Naive thymus-derived CD4-positive, alpha-beta T cell (primary cell): Measurements from ENCODE around the gene MPP2. TPM values are rescaled to one million over a fixed set of nuclear protein-coding genes. Genes with fewer than 3 reads are reported as not detected.

Experiments
- ATAC-seq: fragments of 150-1000 bp; cut with Tn5 transposase; 2 replicates; pipeline ENCODE4 v1.10.0; 2021; ENCODE audit warnings: mild to moderate bottlenecking, moderate library complexity
- CTCF ChIA-PET: fragments of 350-600 bp; sonication (Branson Sonifier 250); formaldehyde crosslinking; loops from one replicate; lab custom pipeline; 2021; ENCODE audit warnings: antibody characterized with exemption; lab: Charles Lee
- POLR2A ChIA-PET: fragments of 350-600 bp; sonication (Branson Sonifier 250); formaldehyde crosslinking; loops from one replicate; lab custom pipeline; 2021; ENCODE audit warnings: antibody characterized with exemption, inconsistent platforms; lab: Charles Lee
- DNase-seq, 9 donors: peaks; one replicate each; pipeline versions ENCODE4 v3.0.0 to v3.0.0-alpha.2; 2020 to 2022; ENCODE audit warnings: mixed read lengths in 1 of 9
- H3K27ac ChIP-seq: one replicate; pipeline ENCODE4 v1.7.0; 2013; ENCODE audit warnings: mild to moderate bottlenecking, low read depth, low read length, moderate library complexity
- H3K27me3 ChIP-seq, 2 donors: one replicate each; pipeline ENCODE4 v1.7.0; 2013; ENCODE audit warnings: low read length in 2 of 2, mild to moderate bottlenecking in 2 of 2, moderate library complexity in 2 of 2; ENCODE audit not compliant: control insufficient read depth in 2 of 2, insufficient read depth in 2 of 2
- H3K36me3 ChIP-seq, 3 experiments: 1 replicate in 2 of 3; 2 replicates in 1 of 3; pipeline ENCODE4 v1.7.0; 2013; ENCODE audit warnings: low read length in 3 of 3, mild to moderate bottlenecking in 3 of 3, moderate library complexity in 1 of 3; ENCODE audit not compliant: insufficient read depth in 3 of 3, control insufficient read depth in 2 of 3
- H3K4me1 ChIP-seq, 2 donors: one replicate each; pipeline ENCODE4 v1.7.0; 2013; ENCODE audit warnings: low read length in 2 of 2, mild to moderate bottlenecking in 2 of 2, moderate library complexity in 1 of 2; ENCODE audit not compliant: control insufficient read depth in 2 of 2, insufficient read depth in 2 of 2
- H3K4me3 ChIP-seq: 2 replicates; pipeline ENCODE4 v1.7.0; 2013; ENCODE audit warnings: mild to moderate bottlenecking, low read length
- H3K9me3 ChIP-seq, 3 experiments: 1 replicate in 2 of 3; 2 replicates in 1 of 3; pipeline ENCODE4 v1.7.0; 2013; ENCODE audit warnings: low read length in 3 of 3; ENCODE audit not compliant: control insufficient read depth in 2 of 3
- H3K27ac Mint-ChIP-seq, 9 donors: one replicate each; pipeline ENCODE4 v1.8.0; 2020 to 2022; ENCODE audit warnings: mixed read lengths in 9 of 9, mild to moderate bottlenecking in 8 of 9, moderate library complexity in 5 of 9, inconsistent platforms in 2 of 9
- H3K27me3 Mint-ChIP-seq, 5 donors: one replicate each; pipeline ENCODE4 v1.8.0; 2021 to 2022; ENCODE audit warnings: mixed read lengths in 5 of 5, mild to moderate bottlenecking in 1 of 5
- H3K36me3 Mint-ChIP-seq, 5 donors: one replicate each; pipeline ENCODE4 v1.8.0; 2020 to 2022; ENCODE audit warnings: mixed read lengths in 5 of 5, mild to moderate bottlenecking in 3 of 5, inconsistent platforms in 1 of 5
- H3K4me1 Mint-ChIP-seq, 7 donors: one replicate each; pipeline ENCODE4 v1.8.0; 2020 to 2022; ENCODE audit warnings: mixed read lengths in 7 of 7, mild to moderate bottlenecking in 3 of 7, inconsistent platforms in 1 of 7
- H3K4me3 Mint-ChIP-seq, 10 donors: one replicate each; pipeline ENCODE4 v1.8.0; 2020 to 2022; ENCODE audit warnings: mild to moderate bottlenecking in 10 of 10, mixed read lengths in 10 of 10, moderate library complexity in 6 of 10, inconsistent platforms in 2 of 10
- H3K9me3 Mint-ChIP-seq, 11 donors: one replicate each; pipeline ENCODE4 v1.8.0; 2020 to 2022; ENCODE audit warnings: mixed read lengths in 11 of 11, mild to moderate bottlenecking in 4 of 11, inconsistent platforms in 1 of 11, moderate library complexity in 1 of 11
- intact Hi-C, 2 donors: fragments of 100-400 bp; cut with micrococcal nuclease; formaldehyde crosslinking; loops; one replicate each; pipeline ENCODE4 v1.15.1; 2023
- polyA plus RNA-seq, 2 donors: library from polyadenylated mRNA; unstranded; fragments of 300-500 nt; fragmentation: Illumina TruSeq; gene quantifications; one replicate each; pipeline ENCODE4 v1.2.3, GENCODE V29; 2021
- total RNA-seq, 6 experiments: library from RNA in 5 of 6; stranded (reverse) in 5 of 6; gene quantifications; 1 replicate in 5 of 6; 2 replicates in 1 of 6; pipeline ENCODE4 v1.2.3 and lab custom pipeline; 2021 to 2026

Gene MPP2
- total and polyA plus RNA-seq, 7 experiments from 2014 or later = 0.24 to 9.3 (median 3.6) TPM

- DNase-seq (no peak), ATAC-seq (no peak)
- Mint-ChIP-seq H3K36me3 (no peaks in the 10 kb centered on the region), H3K4me3 (no peak overlapping the region), H3K4me1 (peaks cover 0 to 12% (median 0%) of the 10 kb centered on the region in 7 donors), H3K27me3 (peaks cover 44 to 57% (median 50%) of the 10 kb centered on the region in 5 donors), H3K27ac (no peak overlapping the region), H3K9me3 (peaks cover 0 to 4% (median 0%) of the 10 kb centered on the region in 11 donors)
- H3K4me1 ChIP-seq = no peaks in the 10 kb centered on the region
- no peaks in the 10 kb centered on the region for H3K9me3 ChIP-seq
- H3K36me3 ChIP-seq = no peaks in the 10 kb centered on the region
- CTCF ChIA-PET = no interaction called here
- POLR2A ChIA-PET = no interaction called here
- H3K27me3 ChIP-seq = peaks cover 0 to 8% of the 10 kb centered on the region in 2 donors
- no peak overlapping the region for H3K4me3 ChIP-seq
- intact Hi-C loops = no loop called here
- no peak overlapping the region for H3K27ac ChIP-seq
These were observed 43.2 kb upstream of the MPP2 start for GRCh38 chr17:43950554-43950953.

DNA sequence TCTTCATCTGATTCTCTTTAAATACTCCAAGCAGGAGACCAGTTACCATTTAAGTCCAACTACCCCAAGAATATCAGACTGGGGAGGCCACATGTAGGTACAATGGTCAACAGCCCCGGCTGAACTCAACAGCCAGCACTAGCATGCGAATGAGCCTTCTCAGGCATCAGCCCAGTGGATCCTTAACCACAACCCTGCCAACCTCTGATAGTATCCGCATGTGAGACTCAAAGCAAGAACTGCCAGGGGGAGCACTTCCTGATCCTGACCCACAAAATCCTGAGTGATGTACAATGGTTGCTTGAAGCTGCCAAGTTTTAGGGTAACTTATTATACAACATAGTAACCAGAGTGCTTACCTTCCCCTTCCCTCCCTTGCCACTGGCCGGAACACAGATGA is 42.4 kb upstream of the MPP2 start:
- peaks cover 0 to 8% of the 10 kb centered on the region in 2 donors for H3K27me3 ChIP-seq
- DNase-seq = no peak
- no peaks in the 10 kb centered on the region for H3K36me3 ChIP-seq
- H3K27ac ChIP-seq = no peak overlapping the region
- Mint-ChIP-seq H3K36me3 (no peaks in the 10 kb centered on the region), H3K4me3 (no peak overlapping the region), H3K27me3 (peaks cover 44 to 53% (median 49%) of the 10 kb centered on the region in 5 donors), H3K4me1 (peaks cover 0 to 12% (median 0%) of the 10 kb centered on the region in 7 donors), H3K9me3 (peaks cover 0 to 4% (median 0%) of the 10 kb centered on the region in 11 donors), H3K27ac (no peak overlapping the region)
- POLR2A ChIA-PET = no interaction called here
- no peak overlapping the region for H3K4me3 ChIP-seq
- H3K4me1 ChIP-seq = no peaks in the 10 kb centered on the region
- intact Hi-C loops = no loop called here
- H3K9me3 ChIP-seq = no peaks in the 10 kb centered on the region
- CTCF ChIA-PET = no interaction called here
- no peak for ATAC-seq

DNA sequence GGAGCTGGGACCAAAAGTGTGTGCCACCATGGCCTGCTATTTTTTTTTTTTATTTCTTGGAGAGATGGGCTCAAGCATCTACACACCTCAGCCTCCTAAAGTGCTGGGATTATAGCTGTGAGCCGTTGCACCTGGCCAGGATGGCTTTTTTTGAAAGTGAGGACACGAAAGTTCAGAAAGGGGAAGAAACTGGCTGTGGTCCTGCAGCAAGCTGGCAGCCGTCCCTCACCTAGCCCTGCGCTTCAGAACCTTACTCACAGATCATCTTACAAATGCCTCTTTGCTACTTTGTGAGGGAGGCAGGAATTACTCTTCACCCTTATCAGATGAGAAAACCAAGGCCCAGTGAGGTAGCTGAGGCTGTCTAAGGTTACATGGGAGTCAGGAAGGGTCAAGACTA is 39.4 kb upstream of the MPP2 start:
- Mint-ChIP-seq H3K27ac (no peak overlapping the region), H3K27me3 (peaks cover 21 to 28% (median 27%) of the 10 kb centered on the region in 5 donors), H3K4me1 (peaks cover 0 to 9% (median 0%) of the 10 kb centered on the region in 7 donors), H3K9me3 (peaks cover 0 to 3% (median 0%) of the 10 kb centered on the region in 11 donors), H3K36me3 (no peaks in the 10 kb centered on the region), H3K4me3 (no peak overlapping the region)
- ChIA-PET CTCF (interaction anchor here (0.9 to 1.2 kb wide), 3 partner anchors 42 to 96 kb away, joined by 3 to 5 read pairs (median 3); no protein-coding TSS in a partner anchor), POLR2A (interaction anchor here (1.1 kb wide), 1 partner anchor 29 kb away, joined by 3 read pairs; no protein-coding TSS in a partner anchor)
- Histone ChIP-seq H3K4me1 (no peaks in the 10 kb centered on the region), H3K36me3 (no peaks in the 10 kb centered on the region), H3K27ac (no peak overlapping the region), H3K27me3 (no peaks in the 10 kb centered on the region), H3K4me3 (no peak overlapping the region), H3K9me3 (no peaks in the 10 kb centered on the region)
- intact Hi-C loops = no loop called here
- no peak for ATAC-seq
- DNase-seq = no peak

- Histone ChIP-seq H3K9me3 (no peaks in the 10 kb centered on the region), H3K4me3 (no peak overlapping the region), H3K4me1 (no peaks in the 10 kb centered on the region), H3K27me3 (no peaks in the 10 kb centered on the region), H3K27ac (no peak overlapping the region), H3K36me3 (no peaks in the 10 kb centered on the region)
- intact Hi-C loops = no loop called here
- Mint-ChIP-seq H3K27me3 (peaks cover 9 to 17% (median 13%) of the 10 kb centered on the region in 5 donors), H3K27ac (no peak overlapping the region), H3K36me3 (no peaks in the 10 kb centered on the region), H3K4me1 (peaks cover 0 to 9% (median 0%) of the 10 kb centered on the region in 7 donors), H3K4me3 (no peak overlapping the region), H3K9me3 (no peaks in the 10 kb centered on the region)
- no peak for ATAC-seq
- ChIA-PET POLR2A (no interaction called here), CTCF (interaction anchor here (0.6 to 2.8 kb wide), 6 partner anchors 11 to 105 kb away, joined by 3 to 21 read pairs (median 4); partner anchors contain the start of gene MPP2)
- no peak for DNase-seq
These were observed 37.9 kb upstream of the MPP2 start for GRCh38 chr17:43945074-43945829.

DNA sequence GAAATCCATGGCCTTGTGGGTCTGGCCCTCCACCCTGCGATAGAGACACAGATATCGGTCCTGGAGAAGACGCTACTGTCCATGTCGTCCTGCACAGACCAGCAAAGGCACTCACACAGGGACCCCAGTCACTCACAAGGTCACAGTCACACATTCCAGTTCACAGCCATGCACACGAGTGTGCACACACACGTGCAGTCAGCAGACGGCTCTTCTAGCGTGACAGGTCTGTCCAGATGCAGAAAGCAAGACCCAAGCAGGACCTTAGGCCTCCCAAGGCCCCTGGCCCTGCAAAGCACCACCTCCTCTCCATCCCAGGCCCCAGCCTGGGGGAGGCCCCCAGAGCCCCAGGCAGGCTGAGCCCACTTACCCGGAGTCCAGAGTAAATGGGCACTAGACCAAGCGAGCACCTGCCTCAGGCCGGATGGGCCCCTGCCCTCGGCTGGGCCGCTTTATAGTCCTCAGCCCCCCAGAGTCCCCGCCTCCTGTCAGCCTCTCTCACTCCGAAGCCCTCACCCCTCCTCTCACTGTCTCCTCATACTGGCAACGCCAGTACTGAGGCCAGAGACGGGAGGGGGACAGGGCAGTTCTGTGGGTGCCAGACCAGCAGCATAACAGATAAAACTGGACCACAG is 34.8 kb upstream of the MPP2 start, which contains the start of gene PPY:
Gene PPY, minus strand, starts transcription at position 426 of the 635 bp plus-strand sequence. CDS start 822 bp downstream, outside the sequence.
- H3K4me1 ChIP-seq = peaks cover 0 to 3% of the 10 kb centered on the region in 2 donors
- DNase-seq = no peak
- no peak within 1 kb of the TSS for H3K4me3 ChIP-seq
- Mint-ChIP-seq H3K36me3 (no peaks in the 10 kb centered on the region), H3K4me1 (peaks cover 0 to 21% (median 14%) of the 10 kb centered on the region in 7 donors), H3K27me3 (peaks cover 0 to 21% (median 6%) of the 10 kb centered on the region in 5 donors), H3K9me3 (no peaks in the 10 kb centered on the region), H3K4me3 (no peak within 1 kb of the TSS), H3K27ac (no peak within 1 kb of the TSS)
- no peaks in the 10 kb centered on the region for H3K27me3 ChIP-seq
- H3K9me3 ChIP-seq = no peaks in the 10 kb centered on the region
- intact Hi-C loops = loop anchor here (5.0 kb wide), 2 partner anchors 180 to 225 kb away; partner anchors contain the start of gene HDAC5 (in 1 of the 2)
- H3K27ac ChIP-seq = no peak within 1 kb of the TSS
- ChIA-PET CTCF (interaction anchor here (2.0 to 2.8 kb wide), 4 partner anchors 14 to 100 kb away, joined by 7 to 59 read pairs (median 14); partner anchors contain the start of gene MPP2), POLR2A (no interaction called here)
- no peaks in the 10 kb centered on the region for H3K36me3 ChIP-seq
- no peak for ATAC-seq

DNA sequence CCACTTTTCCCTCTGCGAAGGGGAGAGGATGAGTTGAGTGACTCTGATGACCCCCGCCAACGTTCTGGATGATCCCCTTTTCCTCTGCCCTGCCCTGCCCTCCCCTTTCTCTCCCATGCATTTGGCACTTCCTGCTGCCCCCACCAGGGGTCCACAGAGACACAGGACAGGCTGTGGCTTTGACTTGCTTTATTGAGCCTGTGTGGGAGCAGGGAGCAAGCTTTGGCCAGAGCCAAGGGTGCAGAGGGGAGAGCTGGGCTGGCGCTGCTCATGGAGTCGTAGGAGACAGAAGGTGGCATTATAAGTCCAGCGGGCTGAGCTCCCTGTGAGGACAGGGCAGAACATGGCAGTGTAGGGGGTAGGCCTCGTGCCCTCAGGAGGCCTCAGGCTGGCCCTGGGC is 33.3 kb upstream of the MPP2 start:
- DNase-seq (no peak), ATAC-seq (no peak)
- H3K4me3 Mint-ChIP-seq = no peak overlapping the region
- no peak overlapping the region for H3K27ac Mint-ChIP-seq
- CTCF ChIA-PET = interaction anchor here (0.9 to 1.9 kb wide), 2 partner anchors 31 to 63 kb away, joined by 3 to 8 read pairs; no protein-coding TSS in a partner anchor
- no peaks in the 10 kb centered on the region for H3K9me3 Mint-ChIP-seq
- POLR2A ChIA-PET = no interaction called here
- H3K27ac ChIP-seq = no peak overlapping the region
- peaks cover 0 to 22% (median 11%) of the 10 kb centered on the region in 7 donors for H3K4me1 Mint-ChIP-seq
- intact Hi-C loops = loop anchor here (5.0 kb wide), 2 partner anchors 182 to 227 kb away; partner anchors contain the start of gene HDAC5 (in 1 of the 2)
- no peaks in the 10 kb centered on the region for H3K27me3 ChIP-seq
- no peaks in the 10 kb centered on the region for H3K36me3 ChIP-seq
- no peaks in the 10 kb centered on the region for H3K36me3 Mint-ChIP-seq
- peaks cover 0 to 3% of the 10 kb centered on the region in 2 donors for H3K4me1 ChIP-seq
- no peak overlapping the region for H3K4me3 ChIP-seq
- H3K9me3 ChIP-seq = no peaks in the 10 kb centered on the region
- H3K27me3 Mint-ChIP-seq = peaks cover 0 to 22% (median 0%) of the 10 kb centered on the region in 5 donors
